GM12872 (cell line): ENCODE results near the gene OLIG1.

Experiments used
- TF ChIP-seq, protein P1 (sequence below): IDR thresholded peaks from 3 replicates; pipeline ENCODE4 v1.5.1; 2011; ENCODE audit warnings: low read depth, mild to moderate bottlenecking, low read length, moderate library complexity; ENCODE audit not compliant: insufficient read depth

The OLIG1 gene

DNA sequence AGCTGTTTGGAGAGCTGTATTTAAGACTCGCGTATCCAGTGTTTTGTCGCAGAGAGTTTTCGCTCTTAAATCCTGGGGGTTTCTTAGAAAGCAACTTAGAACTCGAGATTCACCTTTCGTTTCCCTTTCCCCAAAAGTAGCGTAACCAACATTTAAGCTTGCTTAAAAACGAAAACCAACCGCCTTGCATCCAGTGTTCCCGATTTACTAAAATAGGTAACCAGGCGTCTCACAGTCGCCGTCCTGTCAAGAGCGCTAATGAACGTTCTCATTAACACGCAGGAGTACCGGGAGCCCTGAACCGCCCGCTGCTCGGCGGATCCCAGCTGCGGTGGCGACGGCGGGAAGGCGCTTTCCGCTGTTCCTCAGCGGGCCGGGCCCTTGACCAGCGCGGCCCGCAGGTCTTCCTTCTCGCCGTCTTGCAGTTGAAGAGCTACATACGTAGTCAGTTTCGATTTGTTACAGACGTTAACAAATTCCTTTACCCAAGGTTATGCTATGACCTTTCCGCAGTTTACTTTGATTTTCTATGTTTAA is 1.9 kb downstream of the OLIG1 start:
- TF ChIP-seq, protein P1, sequence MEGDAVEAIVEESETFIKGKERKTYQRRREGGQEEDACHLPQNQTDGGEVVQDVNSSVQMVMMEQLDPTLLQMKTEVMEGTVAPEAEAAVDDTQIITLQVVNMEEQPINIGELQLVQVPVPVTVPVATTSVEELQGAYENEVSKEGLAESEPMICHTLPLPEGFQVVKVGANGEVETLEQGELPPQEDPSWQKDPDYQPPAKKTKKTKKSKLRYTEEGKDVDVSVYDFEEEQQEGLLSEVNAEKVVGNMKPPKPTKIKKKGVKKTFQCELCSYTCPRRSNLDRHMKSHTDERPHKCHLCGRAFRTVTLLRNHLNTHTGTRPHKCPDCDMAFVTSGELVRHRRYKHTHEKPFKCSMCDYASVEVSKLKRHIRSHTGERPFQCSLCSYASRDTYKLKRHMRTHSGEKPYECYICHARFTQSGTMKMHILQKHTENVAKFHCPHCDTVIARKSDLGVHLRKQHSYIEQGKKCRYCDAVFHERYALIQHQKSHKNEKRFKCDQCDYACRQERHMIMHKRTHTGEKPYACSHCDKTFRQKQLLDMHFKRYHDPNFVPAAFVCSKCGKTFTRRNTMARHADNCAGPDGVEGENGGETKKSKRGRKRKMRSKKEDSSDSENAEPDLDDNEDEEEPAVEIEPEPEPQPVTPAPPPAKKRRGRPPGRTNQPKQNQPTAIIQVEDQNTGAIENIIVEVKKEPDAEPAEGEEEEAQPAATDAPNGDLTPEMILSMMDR, result no peak

DNA sequence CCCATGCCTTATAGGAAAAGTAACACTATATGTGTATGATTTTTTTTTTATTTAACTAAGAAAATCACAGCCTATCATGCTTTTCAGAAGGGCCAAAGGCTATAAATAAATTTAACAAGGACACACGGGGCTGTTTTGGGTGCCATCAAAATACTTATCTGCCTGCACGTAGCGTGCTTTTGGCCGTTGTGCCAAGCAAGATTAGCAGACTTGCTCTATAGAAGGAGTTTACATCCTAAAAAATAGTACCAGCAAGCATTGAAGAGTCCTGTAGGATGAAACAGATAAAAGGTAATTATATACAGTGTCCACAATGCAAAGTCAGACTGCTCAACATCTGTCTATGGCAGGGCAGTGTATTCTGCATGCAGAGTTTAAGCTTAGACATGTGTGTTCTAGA is 3.7 kb downstream of the OLIG1 start:
- TF ChIP-seq, protein P1, result no peak

DNA sequence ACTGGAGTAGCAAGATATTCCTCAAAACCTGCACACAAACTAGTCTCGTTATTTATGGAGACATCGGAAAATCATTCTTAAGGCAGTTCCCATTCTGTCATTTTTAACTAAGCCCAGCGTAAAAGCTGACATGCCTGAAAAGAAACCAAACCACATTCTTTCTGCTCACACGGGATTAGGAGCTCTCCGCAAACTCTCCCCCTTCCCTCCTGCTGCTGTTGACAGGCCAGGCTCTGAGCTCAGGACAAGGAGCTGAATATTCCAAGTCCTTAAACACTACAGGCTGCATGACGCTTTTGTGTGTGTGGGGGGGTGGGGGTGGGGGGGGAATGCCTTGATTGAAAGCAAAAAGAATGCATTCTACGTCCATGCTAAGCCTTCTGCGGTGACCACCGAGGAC is 5.2 kb downstream of the OLIG1 start:
- TF ChIP-seq, protein P1, result no peak

- TF ChIP-seq, protein P1, result no peak
Observed at GRCh38 chr21:33075596-33076195, 5.8 kb downstream of the OLIG1 start.

- TF ChIP-seq, protein P1, result no peak
Observed at GRCh38 chr21:33076600-33077329, 6.8 kb downstream of the OLIG1 start.

GRCh38 chr21:33078907-33079582 is 9.1 kb downstream of the OLIG1 start:
- TF ChIP-seq, protein P1, result peak; percentile 26; the same call in 1 of the 3 replicates

- TF ChIP-seq, protein P1, result no peak
Observed at GRCh38 chr21:33080376-33080775, 10.4 kb downstream of the OLIG1 start.
